GM23338 (cell line): ENCODE results near the gene ATP10A. TPM values are rescaled to one million over a fixed set of nuclear protein-coding genes. Genes with fewer than 3 reads are reported as not detected.

Source experiments
- ATAC-seq: fragments of 200-7000 bp; cut with Tn5 transposase; 3 replicates; pipeline ENCODE4 v1.9.1; 2020
- DNase-seq: peaks from one replicate; pipeline ENCODE4 v3.0.0-alpha.2; 2015; ENCODE audit warnings: low spot score
- H2AFZ ChIP-seq: fragments of 200-600 bp; sonication (generic); 2 replicates; pipeline ENCODE4 v1.8.0; 2016; ENCODE audit warnings: antibody characterized with exemption, mild to moderate bottlenecking, moderate library complexity
- H3F3A ChIP-seq: fragments of 200-600 bp; sonication (generic); replicated peaks from 2 replicates; pipeline ENCODE4 v1.8.0; 2017; ENCODE audit warnings: antibody characterized with exemption, mixed run types, low read depth
- H3K27ac ChIP-seq: fragments of 200-600 bp; sonication (generic); 2 replicates; pipeline ENCODE4 v1.6.1; 2016; ENCODE audit warnings: low read depth
- H3K27me3 ChIP-seq: fragments of 200-600 bp; sonication (generic); 2 replicates; pipeline ENCODE4 v1.8.0; 2016; ENCODE audit warnings: mild to moderate bottlenecking, mixed run types, moderate library complexity; ENCODE audit not compliant: insufficient read depth
- H3K36me3 ChIP-seq: fragments of 200-600 bp; sonication (generic); 2 replicates; pipeline ENCODE4 v1.8.0; 2016; ENCODE audit warnings: mild to moderate bottlenecking; ENCODE audit not compliant: insufficient read depth
- H3K4me1 ChIP-seq: fragments of 200-600 bp; sonication (generic); 2 replicates; pipeline ENCODE4 v1.8.0; 2016; ENCODE audit warnings: mild to moderate bottlenecking, moderate library complexity; ENCODE audit not compliant: insufficient read depth
- H3K4me2 ChIP-seq: fragments of 200-600 bp; sonication (generic); 2 replicates; pipeline ENCODE4 v1.7.1; 2017; ENCODE audit warnings: mixed run types
- H3K4me3 ChIP-seq: fragments of 200-600 bp; sonication (generic); 2 replicates; pipeline ENCODE4 v1.6.1; 2016; ENCODE audit warnings: mixed run types
- H3K79me2 ChIP-seq: fragments of 200-600 bp; sonication (generic); replicated peaks from 2 replicates; pipeline ENCODE4 v1.8.0; 2017; ENCODE audit warnings: mild to moderate bottlenecking; ENCODE audit not compliant: insufficient read depth
- H3K9me2 ChIP-seq: fragments of 200-600 bp; sonication (generic); 2 replicates; pipeline ENCODE4 v1.8.0; 2017; ENCODE audit not compliant: insufficient read depth
- H4K20me1 ChIP-seq: fragments of 200-600 bp; sonication (generic); replicated peaks from 2 replicates; pipeline ENCODE4 v1.8.0; 2017; ENCODE audit warnings: mild to moderate bottlenecking; ENCODE audit not compliant: insufficient read depth
- H3K27ac Mint-ChIP-seq: 2 replicates; pipeline ENCODE4 v1.8.0; 2020; ENCODE audit warnings: inconsistent platforms, mild to moderate bottlenecking, moderate library complexity, mixed read lengths
- H3K27me3 Mint-ChIP-seq: 3 replicates; pipeline ENCODE4 v1.8.0; 2022; ENCODE audit warnings: low read depth, mild to moderate bottlenecking, moderate library complexity, mixed read lengths, inconsistent platforms; ENCODE audit not compliant: insufficient read depth, poor library complexity
- H3K36me3 Mint-ChIP-seq: 3 replicates; pipeline ENCODE4 v1.8.0; 2021; ENCODE audit warnings: low read depth, mild to moderate bottlenecking, inconsistent platforms, moderate library complexity, mixed read lengths
- H3K4me1 Mint-ChIP-seq: 3 replicates; pipeline ENCODE4 v1.8.0; 2020; ENCODE audit warnings: mild to moderate bottlenecking, inconsistent platforms, mixed read lengths
- H3K4me3 Mint-ChIP-seq: 3 replicates; pipeline ENCODE4 v1.8.0; 2021; ENCODE audit warnings: moderate library complexity, mild to moderate bottlenecking, inconsistent platforms, mixed read lengths
- H3K9me3 Mint-ChIP-seq: 3 replicates; pipeline ENCODE4 v1.8.0; 2020; ENCODE audit warnings: moderate library complexity, mild to moderate bottlenecking, inconsistent platforms, mixed read lengths
- CREB1 ChIP-seq: fragments of 250-450 bp; sonication (Bioruptor Pico); IDR thresholded peaks from 2 replicates; pipeline ENCODE4 v1.5.0; 2020; ENCODE audit warnings: low read depth, mild to moderate bottlenecking, moderate library complexity
- EZH2 ChIP-seq: fragments of 200-600 bp; sonication (generic); IDR thresholded peaks from one replicate; pipeline ENCODE4 v1.8.0; 2017; ENCODE audit warnings: antibody characterized with exemption, mild to moderate bottlenecking, low read depth; ENCODE audit not compliant: unreplicated experiment
- EZH2phosphoT487 ChIP-seq: fragments of 200-600 bp; sonication (generic); IDR thresholded peaks from one replicate; pipeline ENCODE4 v1.8.1; 2018; ENCODE audit warnings: antibody characterized with exemption; ENCODE audit not compliant: unreplicated experiment
- JUNB ChIP-seq: IDR thresholded peaks from one replicate; pipeline ENCODE4 v1.6.1; 2016; ENCODE audit warnings: antibody characterized with exemption; ENCODE audit not compliant: unreplicated experiment
- NANOG ChIP-seq: IDR thresholded peaks from 2 replicates; pipeline ENCODE4 v1.6.1; 2016; ENCODE audit warnings: antibody characterized with exemption, borderline replicate concordance
- POLR2AphosphoS5 ChIP-seq: IDR thresholded peaks from 2 replicates; pipeline ENCODE4 v1.6.1; 2016; ENCODE audit warnings: antibody characterized with exemption, low read depth
- STAT1 ChIP-seq: IDR thresholded peaks from one replicate; pipeline ENCODE4 v1.6.1; 2016; ENCODE audit warnings: antibody characterized with exemption; ENCODE audit not compliant: unreplicated experiment
- ZNF114 ChIP-seq: fragments of 250-450 bp; sonication (Bioruptor Pico); IDR thresholded peaks from 2 replicates; pipeline ENCODE4 v1.5.0; 2020; ENCODE audit warnings: mild to moderate bottlenecking, moderate library complexity
- ZNF331 ChIP-seq: fragments of 250-450 bp; sonication (Bioruptor Pico); IDR thresholded peaks from 2 replicates; pipeline ENCODE4 v1.5.0; 2020; ENCODE audit warnings: low read depth, mild to moderate bottlenecking, moderate library complexity
- polyA plus RNA-seq: library from polyadenylated mRNA; unstranded; fragments of >200 nt; fragmentation: Nextera tagmentation; extraction: Ambion mirVana; gene quantifications from 2 replicates; pipeline ENCODE4 v1.2.1, GENCODE V29; 2016
- total RNA-seq: library from RNA; depleted of rRNA; stranded (reverse); fragments of >200 nt; shearing (Covaris generic); gene quantifications from 2 replicates; pipeline ENCODE4 v1.2.3, GENCODE V29; 2014
- TF ChIP-seq, protein P1 (sequence below), 2 experiments: fragments of 200-600 bp in 1 of 2; sonication (generic) in 1 of 2; conservative IDR thresholded peaks; 2 replicates each; pipeline versions ENCODE4 v1.5.1 to v1.6.1; 2016 to 2017; ENCODE audit warnings: antibody characterized with exemption in 2 of 2, low read depth in 2 of 2, mild to moderate bottlenecking in 2 of 2, moderate library complexity in 1 of 2
- TF ChIP-seq, protein P2 (sequence below): fragments of 250-450 bp; sonication (Bioruptor Pico); IDR thresholded peaks from 2 replicates; pipeline ENCODE4 v1.5.0; 2020; ENCODE audit warnings: mild to moderate bottlenecking, moderate library complexity
- TF ChIP-seq, protein P3 (sequence below): IDR thresholded peaks from 2 replicates; pipeline ENCODE4 v1.6.1; 2016; ENCODE audit warnings: antibody characterized with exemption
- TF ChIP-seq, protein P4 (sequence below): IDR thresholded peaks from one replicate; pipeline ENCODE4 v1.6.1; 2018; ENCODE audit warnings: antibody characterized with exemption; ENCODE audit not compliant: unreplicated experiment

ATP10A gene
- total and polyA plus RNA-seq, 2 experiments from 2014 or later: 0.36 to 5.6 TPM

DNA sequence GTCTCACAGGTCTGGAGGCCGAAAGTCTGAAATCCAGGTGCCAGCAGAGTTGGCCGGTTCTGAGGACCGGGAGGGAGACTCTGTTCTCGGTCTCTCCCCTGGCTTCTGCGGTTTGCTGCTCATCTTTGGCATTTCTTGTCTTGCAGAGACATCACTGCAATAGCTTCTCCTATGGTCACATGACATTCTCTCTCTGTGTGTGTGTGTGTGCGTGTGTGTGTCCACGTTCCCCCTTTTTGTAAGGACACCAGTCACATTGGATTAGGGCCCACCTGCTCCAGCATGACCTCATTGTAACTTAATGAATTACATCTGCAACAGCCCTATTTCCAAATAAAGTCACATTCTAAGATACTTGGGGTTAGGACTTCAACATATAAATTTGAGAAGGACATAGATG lies 12.4 kb upstream of the ATP10A start:
- H3K4me1 Mint-ChIP-seq: no peaks in the 10 kb centered on the region
- Histone ChIP-seq H2AFZ (no peak overlapping the region), H3F3A (no peaks in the 10 kb centered on the region), H3K36me3 (no peaks in the 10 kb centered on the region), H3K4me1 (no peaks in the 10 kb centered on the region), H4K20me1 (no peaks in the 10 kb centered on the region), H3K27ac (no peak overlapping the region), H3K79me2 (no peaks in the 10 kb centered on the region), H3K4me2 (no peak overlapping the region), H3K4me3 (no peak overlapping the region), H3K9me2 (no peaks in the 10 kb centered on the region), H3K27me3 (no peaks in the 10 kb centered on the region)
- no peak overlapping the region for H3K4me3 Mint-ChIP-seq
- no peaks in the 10 kb centered on the region for H3K36me3 Mint-ChIP-seq
- peaks cover 4% of the 10 kb centered on the region for H3K27me3 Mint-ChIP-seq
- no peak for DNase-seq
- TF ChIP-seq NANOG (no peak), POLR2AphosphoS5 (no peak), STAT1 (no peak), ZNF331 (CRISPR knock-in tag) (no peak), ZNF114 (no peak), EZH2 (no peak), JUNB (no peak), CREB1 (no peak), EZH2phosphoT487 (no peak)
- TF ChIP-seq, protein P1, sequence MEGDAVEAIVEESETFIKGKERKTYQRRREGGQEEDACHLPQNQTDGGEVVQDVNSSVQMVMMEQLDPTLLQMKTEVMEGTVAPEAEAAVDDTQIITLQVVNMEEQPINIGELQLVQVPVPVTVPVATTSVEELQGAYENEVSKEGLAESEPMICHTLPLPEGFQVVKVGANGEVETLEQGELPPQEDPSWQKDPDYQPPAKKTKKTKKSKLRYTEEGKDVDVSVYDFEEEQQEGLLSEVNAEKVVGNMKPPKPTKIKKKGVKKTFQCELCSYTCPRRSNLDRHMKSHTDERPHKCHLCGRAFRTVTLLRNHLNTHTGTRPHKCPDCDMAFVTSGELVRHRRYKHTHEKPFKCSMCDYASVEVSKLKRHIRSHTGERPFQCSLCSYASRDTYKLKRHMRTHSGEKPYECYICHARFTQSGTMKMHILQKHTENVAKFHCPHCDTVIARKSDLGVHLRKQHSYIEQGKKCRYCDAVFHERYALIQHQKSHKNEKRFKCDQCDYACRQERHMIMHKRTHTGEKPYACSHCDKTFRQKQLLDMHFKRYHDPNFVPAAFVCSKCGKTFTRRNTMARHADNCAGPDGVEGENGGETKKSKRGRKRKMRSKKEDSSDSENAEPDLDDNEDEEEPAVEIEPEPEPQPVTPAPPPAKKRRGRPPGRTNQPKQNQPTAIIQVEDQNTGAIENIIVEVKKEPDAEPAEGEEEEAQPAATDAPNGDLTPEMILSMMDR (conservative IDR thresholded peaks at IDR 0.05; ENCODE audit: low read depth in 2 of 2): no peak
- TF ChIP-seq, protein P2, sequence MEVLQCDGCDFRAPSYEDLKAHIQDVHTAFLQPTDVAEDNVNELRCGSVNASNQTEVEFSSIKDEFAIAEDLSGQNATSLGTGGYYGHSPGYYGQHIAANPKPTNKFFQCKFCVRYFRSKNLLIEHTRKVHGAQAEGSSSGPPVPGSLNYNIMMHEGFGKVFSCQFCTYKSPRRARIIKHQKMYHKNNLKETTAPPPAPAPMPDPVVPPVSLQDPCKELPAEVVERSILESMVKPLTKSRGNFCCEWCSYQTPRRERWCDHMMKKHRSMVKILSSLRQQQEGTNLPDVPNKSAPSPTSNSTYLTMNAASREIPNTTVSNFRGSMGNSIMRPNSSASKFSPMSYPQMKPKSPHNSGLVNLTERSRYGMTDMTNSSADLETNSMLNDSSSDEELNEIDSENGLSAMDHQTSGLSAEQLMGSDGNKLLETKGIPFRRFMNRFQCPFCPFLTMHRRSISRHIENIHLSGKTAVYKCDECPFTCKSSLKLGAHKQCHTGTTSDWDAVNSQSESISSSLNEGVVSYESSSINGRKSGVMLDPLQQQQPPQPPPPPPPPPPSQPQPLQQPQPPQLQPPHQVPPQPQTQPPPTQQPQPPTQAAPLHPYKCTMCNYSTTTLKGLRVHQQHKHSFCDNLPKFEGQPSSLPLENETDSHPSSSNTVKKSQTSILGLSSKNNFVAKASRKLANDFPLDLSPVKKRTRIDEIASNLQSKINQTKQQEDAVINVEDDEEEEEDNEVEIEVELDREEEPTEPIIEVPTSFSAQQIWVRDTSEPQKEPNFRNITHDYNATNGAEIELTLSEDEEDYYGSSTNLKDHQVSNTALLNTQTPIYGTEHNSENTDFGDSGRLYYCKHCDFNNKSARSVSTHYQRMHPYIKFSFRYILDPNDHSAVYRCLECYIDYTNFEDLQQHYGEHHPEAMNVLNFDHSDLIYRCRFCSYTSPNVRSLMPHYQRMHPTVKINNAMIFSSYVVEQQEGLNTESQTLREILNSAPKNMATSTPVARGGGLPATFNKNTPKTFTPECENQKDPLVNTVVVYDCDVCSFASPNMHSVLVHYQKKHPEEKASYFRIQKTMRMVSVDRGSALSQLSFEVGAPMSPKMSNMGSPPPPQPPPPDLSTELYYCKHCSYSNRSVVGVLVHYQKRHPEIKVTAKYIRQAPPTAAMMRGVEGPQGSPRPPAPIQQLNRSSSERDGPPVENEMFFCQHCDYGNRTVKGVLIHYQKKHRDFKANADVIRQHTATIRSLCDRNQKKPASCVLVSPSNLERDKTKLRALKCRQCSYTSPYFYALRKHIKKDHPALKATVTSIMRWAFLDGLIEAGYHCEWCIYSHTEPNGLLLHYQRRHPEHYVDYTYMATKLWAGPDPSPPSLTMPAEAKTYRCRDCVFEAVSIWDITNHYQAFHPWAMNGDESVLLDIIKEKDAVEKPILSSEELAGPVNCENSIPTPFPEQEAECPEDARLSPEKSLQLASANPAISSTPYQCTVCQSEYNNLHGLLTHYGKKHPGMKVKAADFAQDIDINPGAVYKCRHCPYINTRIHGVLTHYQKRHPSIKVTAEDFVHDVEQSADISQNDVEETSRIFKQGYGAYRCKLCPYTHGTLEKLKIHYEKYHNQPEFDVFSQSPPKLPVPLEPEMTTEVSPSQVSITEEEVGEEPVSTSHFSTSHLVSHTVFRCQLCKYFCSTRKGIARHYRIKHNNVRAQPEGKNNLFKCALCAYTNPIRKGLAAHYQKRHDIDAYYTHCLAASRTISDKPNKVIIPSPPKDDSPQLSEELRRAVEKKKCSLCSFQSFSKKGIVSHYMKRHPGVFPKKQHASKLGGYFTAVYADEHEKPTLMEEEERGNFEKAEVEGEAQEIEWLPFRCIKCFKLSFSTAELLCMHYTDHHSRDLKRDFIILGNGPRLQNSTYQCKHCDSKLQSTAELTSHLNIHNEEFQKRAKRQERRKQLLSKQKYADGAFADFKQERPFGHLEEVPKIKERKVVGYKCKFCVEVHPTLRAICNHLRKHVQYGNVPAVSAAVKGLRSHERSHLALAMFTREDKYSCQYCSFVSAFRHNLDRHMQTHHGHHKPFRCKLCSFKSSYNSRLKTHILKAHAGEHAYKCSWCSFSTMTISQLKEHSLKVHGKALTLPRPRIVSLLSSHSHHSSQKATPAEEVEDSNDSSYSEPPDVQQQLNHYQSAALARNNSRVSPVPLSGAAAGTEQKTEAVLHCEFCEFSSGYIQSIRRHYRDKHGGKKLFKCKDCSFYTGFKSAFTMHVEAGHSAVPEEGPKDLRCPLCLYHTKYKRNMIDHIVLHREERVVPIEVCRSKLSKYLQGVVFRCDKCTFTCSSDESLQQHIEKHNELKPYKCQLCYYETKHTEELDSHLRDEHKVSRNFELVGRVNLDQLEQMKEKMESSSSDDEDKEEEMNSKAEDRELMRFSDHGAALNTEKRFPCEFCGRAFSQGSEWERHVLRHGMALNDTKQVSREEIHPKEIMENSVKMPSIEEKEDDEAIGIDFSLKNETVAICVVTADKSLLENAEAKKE (CRISPR knock-in tag): no peak
- TF ChIP-seq, protein P3, sequence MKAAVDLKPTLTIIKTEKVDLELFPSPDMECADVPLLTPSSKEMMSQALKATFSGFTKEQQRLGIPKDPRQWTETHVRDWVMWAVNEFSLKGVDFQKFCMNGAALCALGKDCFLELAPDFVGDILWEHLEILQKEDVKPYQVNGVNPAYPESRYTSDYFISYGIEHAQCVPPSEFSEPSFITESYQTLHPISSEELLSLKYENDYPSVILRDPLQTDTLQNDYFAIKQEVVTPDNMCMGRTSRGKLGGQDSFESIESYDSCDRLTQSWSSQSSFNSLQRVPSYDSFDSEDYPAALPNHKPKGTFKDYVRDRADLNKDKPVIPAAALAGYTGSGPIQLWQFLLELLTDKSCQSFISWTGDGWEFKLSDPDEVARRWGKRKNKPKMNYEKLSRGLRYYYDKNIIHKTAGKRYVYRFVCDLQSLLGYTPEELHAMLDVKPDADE: no peak
- TF ChIP-seq, protein P4, sequence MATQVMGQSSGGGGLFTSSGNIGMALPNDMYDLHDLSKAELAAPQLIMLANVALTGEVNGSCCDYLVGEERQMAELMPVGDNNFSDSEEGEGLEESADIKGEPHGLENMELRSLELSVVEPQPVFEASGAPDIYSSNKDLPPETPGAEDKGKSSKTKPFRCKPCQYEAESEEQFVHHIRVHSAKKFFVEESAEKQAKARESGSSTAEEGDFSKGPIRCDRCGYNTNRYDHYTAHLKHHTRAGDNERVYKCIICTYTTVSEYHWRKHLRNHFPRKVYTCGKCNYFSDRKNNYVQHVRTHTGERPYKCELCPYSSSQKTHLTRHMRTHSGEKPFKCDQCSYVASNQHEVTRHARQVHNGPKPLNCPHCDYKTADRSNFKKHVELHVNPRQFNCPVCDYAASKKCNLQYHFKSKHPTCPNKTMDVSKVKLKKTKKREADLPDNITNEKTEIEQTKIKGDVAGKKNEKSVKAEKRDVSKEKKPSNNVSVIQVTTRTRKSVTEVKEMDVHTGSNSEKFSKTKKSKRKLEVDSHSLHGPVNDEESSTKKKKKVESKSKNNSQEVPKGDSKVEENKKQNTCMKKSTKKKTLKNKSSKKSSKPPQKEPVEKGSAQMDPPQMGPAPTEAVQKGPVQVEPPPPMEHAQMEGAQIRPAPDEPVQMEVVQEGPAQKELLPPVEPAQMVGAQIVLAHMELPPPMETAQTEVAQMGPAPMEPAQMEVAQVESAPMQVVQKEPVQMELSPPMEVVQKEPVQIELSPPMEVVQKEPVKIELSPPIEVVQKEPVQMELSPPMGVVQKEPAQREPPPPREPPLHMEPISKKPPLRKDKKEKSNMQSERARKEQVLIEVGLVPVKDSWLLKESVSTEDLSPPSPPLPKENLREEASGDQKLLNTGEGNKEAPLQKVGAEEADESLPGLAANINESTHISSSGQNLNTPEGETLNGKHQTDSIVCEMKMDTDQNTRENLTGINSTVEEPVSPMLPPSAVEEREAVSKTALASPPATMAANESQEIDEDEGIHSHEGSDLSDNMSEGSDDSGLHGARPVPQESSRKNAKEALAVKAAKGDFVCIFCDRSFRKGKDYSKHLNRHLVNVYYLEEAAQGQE: no peak
- H3K9me3 Mint-ChIP-seq: no peaks in the 10 kb centered on the region
- no peak overlapping the region for H3K27ac Mint-ChIP-seq
- no peak for ATAC-seq
